GM12872 (cell line): Measurements from ENCODE around the gene SYNDIG1.

ENCODE experiments used
- TF ChIP-seq, protein P1 (sequence below): IDR thresholded peaks from 3 replicates; pipeline ENCODE4 v1.5.1; 2011; ENCODE audit warnings: low read depth, mild to moderate bottlenecking, low read length, moderate library complexity; ENCODE audit not compliant: insufficient read depth

SYNDIG1 gene

DNA sequence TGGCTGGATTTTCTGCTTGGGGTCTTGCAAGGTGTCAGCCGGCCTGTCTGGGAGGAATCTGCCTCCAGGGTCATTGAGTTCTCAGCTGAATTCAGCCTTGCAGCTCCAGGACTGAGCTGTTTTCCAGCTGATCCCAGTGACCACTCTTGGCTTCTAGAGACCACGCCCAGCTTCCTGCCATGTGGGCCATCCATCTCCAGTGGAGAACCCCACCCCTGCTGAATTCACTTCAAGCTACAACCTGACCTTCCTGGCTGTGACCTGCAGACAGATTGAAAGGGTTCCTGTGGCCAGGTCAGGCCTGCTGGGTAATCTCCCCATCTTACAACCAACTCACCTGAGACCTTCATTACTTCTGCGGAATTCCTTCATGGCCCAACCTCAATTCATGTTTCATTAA lies 26.5 kb upstream of the SYNDIG1 start:
- TF ChIP-seq, protein P1, sequence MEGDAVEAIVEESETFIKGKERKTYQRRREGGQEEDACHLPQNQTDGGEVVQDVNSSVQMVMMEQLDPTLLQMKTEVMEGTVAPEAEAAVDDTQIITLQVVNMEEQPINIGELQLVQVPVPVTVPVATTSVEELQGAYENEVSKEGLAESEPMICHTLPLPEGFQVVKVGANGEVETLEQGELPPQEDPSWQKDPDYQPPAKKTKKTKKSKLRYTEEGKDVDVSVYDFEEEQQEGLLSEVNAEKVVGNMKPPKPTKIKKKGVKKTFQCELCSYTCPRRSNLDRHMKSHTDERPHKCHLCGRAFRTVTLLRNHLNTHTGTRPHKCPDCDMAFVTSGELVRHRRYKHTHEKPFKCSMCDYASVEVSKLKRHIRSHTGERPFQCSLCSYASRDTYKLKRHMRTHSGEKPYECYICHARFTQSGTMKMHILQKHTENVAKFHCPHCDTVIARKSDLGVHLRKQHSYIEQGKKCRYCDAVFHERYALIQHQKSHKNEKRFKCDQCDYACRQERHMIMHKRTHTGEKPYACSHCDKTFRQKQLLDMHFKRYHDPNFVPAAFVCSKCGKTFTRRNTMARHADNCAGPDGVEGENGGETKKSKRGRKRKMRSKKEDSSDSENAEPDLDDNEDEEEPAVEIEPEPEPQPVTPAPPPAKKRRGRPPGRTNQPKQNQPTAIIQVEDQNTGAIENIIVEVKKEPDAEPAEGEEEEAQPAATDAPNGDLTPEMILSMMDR, result no peak

DNA sequence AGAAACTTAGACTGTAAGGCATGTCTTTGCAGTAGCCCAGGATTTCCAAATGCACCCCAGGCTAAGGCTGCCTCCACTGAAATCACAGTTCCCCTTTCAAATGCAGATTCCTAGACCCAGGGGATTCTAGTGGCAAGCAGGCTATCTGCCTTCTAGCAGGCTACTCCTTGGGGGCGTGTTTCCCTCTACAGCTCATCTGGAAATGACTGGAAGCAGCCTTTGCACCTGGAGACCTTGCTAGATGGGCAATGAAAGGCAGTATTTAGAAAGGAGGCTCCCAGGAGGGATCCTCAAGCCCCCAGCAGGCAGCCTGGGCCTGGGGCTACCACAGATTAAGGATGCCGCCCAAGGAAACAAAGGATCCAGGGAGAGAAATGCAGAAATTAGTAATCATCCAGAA lies 26.0 kb upstream of the SYNDIG1 start:
- TF ChIP-seq, protein P1, result no peak

DNA sequence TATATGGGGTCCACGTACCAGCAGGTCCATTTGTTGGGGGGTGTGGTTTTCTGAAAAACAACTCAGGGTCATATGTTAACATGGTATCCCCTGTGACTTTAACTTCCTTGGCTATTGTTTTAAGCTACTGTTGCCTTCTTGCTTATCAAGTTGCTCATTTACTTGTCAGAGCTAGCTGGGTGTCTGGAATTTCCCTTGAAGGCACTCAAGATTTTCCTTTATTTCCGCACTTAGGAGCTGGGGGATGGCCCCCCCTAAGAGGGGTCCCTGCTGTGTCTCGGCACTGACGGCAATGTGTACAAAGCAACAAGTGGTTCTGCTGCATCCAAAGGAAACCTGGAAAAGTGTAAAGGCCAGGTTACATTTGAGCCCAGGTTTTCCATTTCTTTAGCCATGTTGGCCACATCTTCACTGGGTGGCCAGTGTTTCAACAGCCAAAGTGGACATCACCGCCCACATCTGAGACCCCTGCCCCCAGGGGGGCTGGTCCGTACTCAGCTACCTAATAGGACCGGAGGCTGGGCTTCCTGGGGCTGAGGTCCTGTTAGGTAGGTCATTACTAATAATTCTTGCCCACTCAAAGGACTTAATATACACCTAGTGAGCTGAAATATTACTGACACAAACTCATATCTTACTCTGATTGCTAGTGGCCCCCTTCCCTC lies 24.8 kb upstream of the SYNDIG1 start:
- TF ChIP-seq, protein P1, result no peak

DNA sequence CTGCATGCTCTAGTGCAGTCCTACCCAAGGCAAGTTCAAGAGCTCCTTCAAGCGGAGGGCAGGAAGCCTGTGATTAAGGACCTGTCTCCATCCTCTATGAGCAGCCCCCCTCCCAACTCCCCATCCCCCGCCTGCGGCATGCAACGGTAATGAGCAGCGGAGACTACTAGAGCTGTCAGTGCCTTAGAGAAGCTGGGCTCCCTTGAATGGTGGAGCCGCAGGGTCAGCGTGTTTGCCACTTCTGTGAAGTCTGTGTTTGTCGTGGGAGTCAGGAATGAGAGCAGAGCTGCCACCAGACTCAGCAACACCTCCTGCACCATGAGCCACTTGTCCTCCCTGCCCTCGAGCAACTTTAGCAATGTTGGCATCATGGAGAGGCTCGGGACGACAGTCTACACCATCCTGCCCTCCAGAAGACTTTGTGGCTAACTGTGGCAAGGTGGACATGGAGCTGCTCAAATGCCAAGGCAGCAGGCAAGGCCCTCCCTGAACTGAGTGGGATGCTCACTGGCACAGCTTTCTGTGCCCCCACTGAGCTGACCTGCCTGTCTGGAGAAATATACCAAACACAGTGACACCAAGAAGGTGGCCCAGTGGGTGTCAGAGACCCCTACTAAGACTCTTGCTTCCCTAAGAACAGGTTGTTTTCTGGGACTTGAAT lies 23.8 kb upstream of the SYNDIG1 start:
- TF ChIP-seq, protein P1, result no peak

DNA sequence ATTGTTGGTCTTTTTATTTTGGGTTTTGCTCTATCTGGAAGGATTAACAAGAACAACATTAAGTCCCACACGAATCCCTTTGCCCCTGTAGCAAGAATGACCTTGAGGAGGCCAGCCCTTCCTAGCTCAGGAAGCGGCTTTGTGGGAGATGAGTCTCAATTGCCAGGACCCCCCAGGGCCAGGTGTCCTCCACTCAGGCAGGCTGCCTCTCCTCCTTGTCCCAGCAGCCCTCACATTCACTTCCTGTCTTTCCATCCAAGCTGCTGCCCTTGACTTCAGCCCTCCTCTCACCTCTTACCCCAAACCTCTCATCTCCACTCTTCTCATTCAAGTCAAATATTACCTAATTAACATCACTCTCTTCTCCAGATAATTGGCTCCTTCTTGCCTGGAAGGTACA lies 22.6 kb upstream of the SYNDIG1 start:
- TF ChIP-seq, protein P1, result no peak

DNA sequence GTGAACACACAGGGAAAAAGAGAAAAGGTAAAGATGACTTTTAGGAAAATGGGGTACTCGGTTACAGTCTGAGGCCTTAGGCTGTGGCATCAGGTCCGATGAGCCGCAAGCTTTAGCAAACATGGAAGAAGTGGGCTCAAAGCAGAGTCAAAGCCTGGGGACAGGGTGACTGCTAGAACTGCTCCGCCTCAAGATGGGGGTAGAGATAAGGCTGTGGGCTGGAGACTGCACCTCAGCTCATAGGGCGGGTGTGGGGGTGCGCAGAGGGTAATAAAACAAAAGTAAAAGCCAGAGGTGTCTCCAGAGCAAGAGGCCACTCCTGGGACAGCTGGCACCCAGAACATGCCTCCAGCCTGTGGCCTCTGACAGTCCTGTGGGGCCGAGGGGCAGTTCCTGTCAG lies 21.3 kb upstream of the SYNDIG1 start:
- TF ChIP-seq, protein P1, result no peak

DNA sequence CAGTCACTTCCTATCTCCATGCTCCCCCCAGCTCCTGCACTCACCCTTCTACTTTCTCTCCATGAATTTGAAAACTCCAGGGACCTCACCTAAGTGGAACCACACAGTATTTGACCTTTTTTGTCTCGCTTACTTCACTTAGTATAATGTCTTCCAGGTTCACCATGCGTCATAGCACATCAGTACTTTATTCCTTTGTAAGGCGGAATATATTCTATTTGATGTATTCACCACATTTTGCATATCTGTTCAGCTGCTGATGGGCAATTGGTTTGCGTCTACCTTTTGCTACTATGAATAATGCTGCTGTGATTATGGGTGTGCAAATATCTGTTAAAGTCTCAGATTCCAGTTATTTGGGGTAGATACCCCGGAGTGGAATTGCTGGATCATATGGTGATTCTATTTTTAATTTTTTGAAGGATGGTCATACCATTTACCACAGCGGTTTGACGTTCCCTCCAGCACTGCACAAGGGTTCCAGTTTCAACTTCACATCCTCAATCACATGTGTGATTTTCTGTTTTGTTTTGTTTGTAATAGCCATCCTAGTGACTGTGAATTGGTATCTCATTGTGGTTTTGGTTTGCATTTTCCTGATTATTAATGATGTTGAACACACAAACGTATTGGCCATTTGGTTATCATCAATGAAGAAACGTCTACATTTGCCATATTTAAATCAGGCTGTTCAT lies 20.3 kb upstream of the SYNDIG1 start:
- TF ChIP-seq, protein P1, result no peak
